ENCODE data around the gene WWTR1.

GRCh38 chr3:149657926-149658743 is at the start of gene WWTR1:
- TF ChIP-seq POLR2A (IDR thresholded peaks at IDR 0.05; ENCODE audit: low read length): no peak
- TF ChIP-seq GATA1 (IDR thresholded peaks at IDR 0.05; ENCODE audit: low read depth, low read length): no peak
